Measurements from ENCODE around the gene OR9G1. TPM values are rescaled to one million over a fixed set of nuclear protein-coding genes. Genes with fewer than 3 reads are reported as not detected.

Gene OR9G1
- polyA plus RNA-seq, 12 donors = not detected

Other genes with a start within 250 kb of the OR9G1 start
- not detected for gene OR5M3, start 225.7 kb upstream of the OR9G1 start, polyA plus RNA-seq (ENCODE audit: insufficient read length in 12 of 12)
- not detected for gene OR5M8, start 207.7 kb upstream of the OR9G1 start, polyA plus RNA-seq (ENCODE audit: insufficient read length in 12 of 12)
- gene OR5M11, start 155.8 kb upstream of the OR9G1 start, polyA plus RNA-seq (ENCODE audit: insufficient read length in 12 of 12) = not detected
- not detected for gene OR5M10, start 121.4 kb upstream of the OR9G1 start, polyA plus RNA-seq (ENCODE audit: insufficient read length in 12 of 12)
- gene OR5M1, start 84.2 kb upstream of the OR9G1 start, polyA plus RNA-seq (ENCODE audit: insufficient read length in 12 of 12) = not detected
- not detected for gene OR5AP2, start 56.7 kb upstream of the OR9G1 start, polyA plus RNA-seq (ENCODE audit: insufficient read length in 12 of 12)
- gene OR5AR1, start 35.4 kb upstream of the OR9G1 start, polyA plus RNA-seq (ENCODE audit: insufficient read length in 12 of 12) = not detected
- gene OR9G4, start 49.6 kb downstream of the OR9G1 start, polyA plus RNA-seq (ENCODE audit: insufficient read length in 12 of 12) = not detected